ENCODE results near the gene NOP14. TPM values are rescaled to one million over a fixed set of nuclear protein-coding genes. Genes with fewer than 3 reads are reported as not detected.

Gene NOP14
- total and polyA plus RNA-seq, 2 experiments from 2014 or later: 15.9 to 20.5 TPM

DNA sequence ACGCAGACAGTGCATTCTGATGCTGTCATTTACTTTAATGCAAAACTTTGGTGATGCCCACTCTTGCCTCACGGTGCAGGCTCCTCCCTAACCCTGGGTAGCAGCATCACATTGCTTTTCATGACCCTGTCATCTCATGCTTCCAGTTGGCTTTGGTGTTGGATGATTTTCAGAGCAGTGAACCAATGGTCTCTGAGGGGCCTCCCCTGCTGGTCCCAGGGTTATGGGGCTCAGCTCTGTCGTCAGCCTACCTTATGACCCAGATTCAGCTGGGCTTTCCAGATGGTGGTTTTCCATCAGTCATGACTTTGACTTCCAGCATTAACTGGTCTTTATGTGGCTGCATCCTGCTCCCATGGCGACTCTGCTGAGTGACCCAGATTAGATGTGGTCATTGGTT lies 56.0 kb downstream of the NOP14 start:
- no peaks in the 10 kb centered on the region for H3K27me3 ChIP-seq (replicated peaks; ENCODE audit: insufficient read depth)
- no peak overlapping the region for H3K4me2 ChIP-seq (ENCODE audit: unreplicated experiment)
- no peaks in the 10 kb centered on the region for H3F3A ChIP-seq (ENCODE audit: insufficient read depth)
- 0 out of 2 replicates have a peak, but pooled peaks cover 11% of the 10 kb centered on the region for H3K79me2 ChIP-seq (ENCODE audit: insufficient read depth)
- 90 to 91% methylated on average over 4 of the region's 4 CpGs for WGBS, 2 experiments (ENCODE audit: low coverage in 1 of 2, low lambda C conversion rate in 2 of 2, missing lambda C conversion rate in 2 of 2)
- H3K36me3 ChIP-seq (ENCODE audit: low read depth): peaks cover 41% of the 10 kb centered on the region; the same call in 1 of the 2 replicates
- H3K27ac ChIP-seq: no peak overlapping the region
- no peak overlapping the region for H3K9ac ChIP-seq
- TF ChIP-seq EZH2phosphoT487 (IDR thresholded peaks at IDR 0.05; ENCODE audit: insufficient read depth, low read depth) (no peak), EZH2 (IDR thresholded peaks at IDR 0.05; ENCODE audit: insufficient read depth, poor library complexity, severe bottlenecking) (no peak)
- no peak overlapping the region for H3K4me3 ChIP-seq
- H4K20me1 ChIP-seq (ENCODE audit: insufficient read depth): no peaks in the 10 kb centered on the region
- no peaks in the 10 kb centered on the region for H3K4me1 ChIP-seq (ENCODE audit: insufficient read depth)
- in situ Hi-C loops (cut with MboI): no loop called here
- no peak overlapping the region for H2AFZ ChIP-seq
- no peak for DNase-seq
- no peaks in the 10 kb centered on the region for H3K9me2 ChIP-seq (ENCODE audit: insufficient read depth)
- no peaks in the 10 kb centered on the region for H3K9me3 ChIP-seq (ENCODE audit: low read depth)

DNA sequence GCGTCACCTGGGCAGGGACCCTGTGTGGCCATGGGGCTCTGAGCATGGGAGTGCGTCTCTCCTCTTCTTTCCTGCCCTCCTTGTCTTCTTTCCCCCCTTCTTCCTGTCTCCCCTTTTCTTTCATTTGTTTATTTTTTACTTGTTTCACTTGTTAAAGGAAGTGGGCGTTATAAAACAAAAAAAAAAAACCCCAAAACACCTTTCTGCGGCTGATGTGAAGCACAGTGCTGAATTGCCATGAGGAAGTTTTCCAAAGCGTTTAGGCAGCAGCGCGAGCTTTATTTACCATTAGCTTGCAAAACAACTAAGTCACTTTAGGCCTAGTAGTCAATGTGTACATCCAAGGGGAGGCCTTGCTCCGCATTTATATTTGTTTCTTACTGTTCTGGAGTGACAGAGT lies 57.0 kb downstream of the NOP14 start:
- no peak overlapping the region for H3K4me3 ChIP-seq
- peaks cover 46% of the 10 kb centered on the region; the same call in 1 of the 2 replicates for H3K36me3 ChIP-seq (ENCODE audit: low read depth)
- no peaks in the 10 kb centered on the region for H3K27me3 ChIP-seq (replicated peaks; ENCODE audit: insufficient read depth)
- H3K9ac ChIP-seq: no peak overlapping the region
- no peak overlapping the region for H3K27ac ChIP-seq
- no peak for TF ChIP-seq EZH2phosphoT487 (IDR thresholded peaks at IDR 0.05; ENCODE audit: insufficient read depth, low read depth)
- no peak for TF ChIP-seq EZH2 (IDR thresholded peaks at IDR 0.05; ENCODE audit: insufficient read depth, poor library complexity, severe bottlenecking)
- 0 out of 2 replicates have a peak, but pooled peaks cover 11% of the 10 kb centered on the region for H3K79me2 ChIP-seq (ENCODE audit: insufficient read depth)
- H3F3A ChIP-seq (ENCODE audit: insufficient read depth): no peaks in the 10 kb centered on the region
- H2AFZ ChIP-seq: no peak overlapping the region
- no peaks in the 10 kb centered on the region for H3K4me1 ChIP-seq (ENCODE audit: insufficient read depth)
- in situ Hi-C loops (cut with MboI): no loop called here
- H3K4me2 ChIP-seq (ENCODE audit: unreplicated experiment): no peak overlapping the region
- 93 to 94% methylated on average over 8 of the region's 8 CpGs for WGBS, 2 experiments (ENCODE audit: low coverage in 1 of 2, low lambda C conversion rate in 2 of 2, missing lambda C conversion rate in 2 of 2)
- no peaks in the 10 kb centered on the region for H3K9me2 ChIP-seq (ENCODE audit: insufficient read depth)
- H4K20me1 ChIP-seq (ENCODE audit: insufficient read depth): no peaks in the 10 kb centered on the region
- no peaks in the 10 kb centered on the region for H3K9me3 ChIP-seq (ENCODE audit: low read depth)
- no peak for DNase-seq

DNA sequence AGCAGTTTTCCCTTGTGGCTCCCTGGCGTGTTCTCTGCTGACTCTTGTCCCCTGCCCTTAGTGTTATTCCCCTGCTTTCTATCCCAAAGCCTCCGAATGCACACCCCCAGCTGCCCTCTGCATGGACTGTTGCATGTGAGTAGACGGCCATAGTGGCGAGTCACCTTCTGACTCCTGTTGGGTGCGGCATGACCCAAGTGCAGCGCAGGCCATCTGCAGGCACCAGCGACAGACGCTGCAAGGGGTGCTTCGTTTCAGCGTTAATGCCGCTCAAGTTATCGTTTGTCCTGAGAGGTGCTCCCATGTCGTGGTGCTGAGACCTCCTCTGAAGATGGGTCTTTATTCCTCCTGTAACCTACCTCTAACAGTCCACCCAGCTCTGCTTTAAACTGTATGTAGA lies 57.7 kb downstream of the NOP14 start:
- no peaks in the 10 kb centered on the region for H3K4me1 ChIP-seq (ENCODE audit: insufficient read depth)
- no peak overlapping the region for H2AFZ ChIP-seq
- no peak overlapping the region for H3K4me3 ChIP-seq
- no peaks in the 10 kb centered on the region for H3K27me3 ChIP-seq (replicated peaks; ENCODE audit: insufficient read depth)
- no peak for TF ChIP-seq EZH2 (IDR thresholded peaks at IDR 0.05; ENCODE audit: insufficient read depth, poor library complexity, severe bottlenecking)
- no peak for TF ChIP-seq EZH2phosphoT487 (IDR thresholded peaks at IDR 0.05; ENCODE audit: insufficient read depth, low read depth)
- peaks cover 51% of the 10 kb centered on the region; the same call in 1 of the 2 replicates for H3K36me3 ChIP-seq (ENCODE audit: low read depth)
- H3K27ac ChIP-seq: no peak overlapping the region
- 0 out of 2 replicates have a peak, but pooled peaks cover 8% of the 10 kb centered on the region for H3K79me2 ChIP-seq (ENCODE audit: insufficient read depth)
- H4K20me1 ChIP-seq (ENCODE audit: insufficient read depth): no peaks in the 10 kb centered on the region
- no peak overlapping the region for H3K9ac ChIP-seq
- in situ Hi-C loops (cut with MboI): no loop called here
- H3F3A ChIP-seq (ENCODE audit: insufficient read depth): no peaks in the 10 kb centered on the region
- no peak overlapping the region for H3K4me2 ChIP-seq (ENCODE audit: unreplicated experiment)
- no peaks in the 10 kb centered on the region for H3K9me3 ChIP-seq (ENCODE audit: low read depth)
- WGBS, 2 experiments (ENCODE audit: low coverage in 1 of 2, low lambda C conversion rate in 2 of 2, missing lambda C conversion rate in 2 of 2): 91 to 96% methylated on average over 13 of the region's 13 CpGs
- no peak for DNase-seq
- H3K9me2 ChIP-seq (ENCODE audit: insufficient read depth): no peaks in the 10 kb centered on the region

DNA sequence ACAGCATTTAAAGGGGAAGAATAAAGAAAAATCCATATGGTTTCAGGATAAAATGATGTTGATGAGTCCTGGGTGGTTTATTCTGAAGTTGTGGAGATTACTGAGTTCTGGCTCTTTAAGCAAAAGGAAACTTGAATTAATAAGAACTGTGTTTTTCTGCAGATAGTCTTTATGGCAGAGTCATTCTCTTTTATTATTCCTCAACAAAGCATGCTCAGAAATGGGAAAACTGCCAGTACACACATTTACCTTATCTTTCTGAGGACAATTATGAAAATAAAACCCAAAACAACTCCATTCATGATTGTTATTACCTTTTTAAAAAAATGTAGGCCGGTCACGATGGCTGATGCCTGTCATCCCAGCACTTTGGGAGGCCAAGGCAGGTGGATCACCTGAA lies 61.1 kb downstream of the NOP14 start:
- H3K9ac ChIP-seq: no peak overlapping the region
- no peak for TF ChIP-seq EZH2phosphoT487 (IDR thresholded peaks at IDR 0.05; ENCODE audit: insufficient read depth, low read depth)
- no peak for TF ChIP-seq EZH2 (IDR thresholded peaks at IDR 0.05; ENCODE audit: insufficient read depth, poor library complexity, severe bottlenecking)
- H3K36me3 ChIP-seq (ENCODE audit: low read depth): peaks cover 65% of the 10 kb centered on the region
- no peaks in the 10 kb centered on the region for H3F3A ChIP-seq (ENCODE audit: insufficient read depth)
- no peaks in the 10 kb centered on the region for H3K4me1 ChIP-seq (ENCODE audit: insufficient read depth)
- no peaks in the 10 kb centered on the region for H3K9me3 ChIP-seq (ENCODE audit: low read depth)
- H3K9me2 ChIP-seq (ENCODE audit: insufficient read depth): no peaks in the 10 kb centered on the region
- H3K27me3 ChIP-seq (replicated peaks; ENCODE audit: insufficient read depth): no peaks in the 10 kb centered on the region
- H3K27ac ChIP-seq: no peak overlapping the region
- DNase-seq: no peak
- peaks cover 10% of the 10 kb centered on the region for H3K79me2 ChIP-seq (ENCODE audit: insufficient read depth)
- H3K4me3 ChIP-seq: no peak overlapping the region
- H4K20me1 ChIP-seq (ENCODE audit: insufficient read depth): no peaks in the 10 kb centered on the region
- in situ Hi-C loops (cut with MboI): no loop called here
- H3K4me2 ChIP-seq (ENCODE audit: unreplicated experiment): no peak overlapping the region
- no peak overlapping the region for H2AFZ ChIP-seq
- WGBS, 2 experiments (ENCODE audit: low coverage in 1 of 2, low lambda C conversion rate in 2 of 2, missing lambda C conversion rate in 2 of 2): 86 to 93% methylated on average over 2 of the region's 2 CpGs

DNA sequence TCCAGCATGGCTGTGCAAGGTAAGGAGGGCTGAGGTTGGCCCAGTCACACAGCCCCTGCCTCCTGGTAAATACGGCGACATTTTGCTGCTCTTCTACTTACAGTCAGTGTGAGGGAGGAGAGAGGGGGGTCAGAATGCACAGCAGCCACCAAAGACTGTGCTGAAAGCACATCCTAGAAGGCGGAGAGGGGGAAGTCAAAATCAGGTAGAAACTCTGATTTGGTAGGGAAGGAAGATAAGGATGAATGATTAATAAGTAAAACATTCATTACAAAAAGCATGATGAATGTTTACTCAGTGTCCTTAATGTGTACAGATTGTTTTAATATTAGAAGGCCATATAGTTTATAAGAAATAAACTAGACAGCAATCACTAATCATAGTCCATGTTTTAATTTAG lies 62.0 kb downstream of the NOP14 start:
- in situ Hi-C loops (cut with MboI): no loop called here
- Histone ChIP-seq H3K4me3 (no peak overlapping the region), H3K36me3 (ENCODE audit: low read depth) (peaks cover 71% of the 10 kb centered on the region), H2AFZ (no peak overlapping the region), H3K79me2 (ENCODE audit: insufficient read depth) (peaks cover 18% of the 10 kb centered on the region), H4K20me1 (ENCODE audit: insufficient read depth) (no peaks in the 10 kb centered on the region), H3K4me1 (ENCODE audit: insufficient read depth) (no peaks in the 10 kb centered on the region), H3K9ac (no peak overlapping the region; the same call in 1 of the 2 replicates), H3F3A (ENCODE audit: insufficient read depth) (no peaks in the 10 kb centered on the region), H3K9me3 (ENCODE audit: low read depth) (no peaks in the 10 kb centered on the region), H3K27ac (no peak overlapping the region), H3K4me2 (ENCODE audit: unreplicated experiment) (no peak overlapping the region), H3K27me3 (replicated peaks; ENCODE audit: insufficient read depth) (no peaks in the 10 kb centered on the region), H3K9me2 (ENCODE audit: insufficient read depth) (no peaks in the 10 kb centered on the region)
- no peak for TF ChIP-seq EZH2 (IDR thresholded peaks at IDR 0.05; ENCODE audit: insufficient read depth, poor library complexity, severe bottlenecking)
- no peak for TF ChIP-seq EZH2phosphoT487 (IDR thresholded peaks at IDR 0.05; ENCODE audit: insufficient read depth, low read depth)
- no peak for DNase-seq
- 98 to 99% methylated on average over 3 of the region's 3 CpGs for WGBS, 2 experiments (ENCODE audit: low coverage in 1 of 2, low lambda C conversion rate in 2 of 2, missing lambda C conversion rate in 2 of 2)
